HepG2 (cell line): ENCODE data around the gene SLC22A23. TPM values are rescaled to one million over a fixed set of nuclear protein-coding genes. Genes with fewer than 3 reads are reported as not detected.

Experiments used
- EHMT2 ChIP-seq: fragments of 200-600 bp; sonication (generic); IDR thresholded peaks from 2 replicates; pipeline ENCODE4 v1.7.0; 2017; ENCODE audit warnings: antibody characterized with exemption, low read depth, low read length, borderline replicate concordance
- HMGXB3 ChIP-seq: sonication (generic); formaldehyde crosslinking; IDR thresholded peaks from 2 replicates; pipeline ENCODE4 v1.4.0; 2020; ENCODE audit warnings: missing genetic modification reagents, borderline replicate concordance
- JARID2 ChIP-seq: sonication (generic); formaldehyde crosslinking; IDR thresholded peaks from 2 replicates; pipeline ENCODE4 v1.8.1; 2023; ENCODE audit warnings: missing genetic modification reagents, inconsistent platforms; ENCODE audit not compliant: insufficient replicate concordance
- MED8 ChIP-seq: sonication (generic); formaldehyde crosslinking; IDR thresholded peaks from 2 replicates; pipeline ENCODE4 v1.8.1; 2023; ENCODE audit warnings: mild to moderate bottlenecking, missing genetic modification reagents; ENCODE audit not compliant: insufficient replicate concordance
- NR2F2 ChIP-seq: IDR thresholded peaks from 2 replicates; pipeline ENCODE4 v1.6.1; 2012; ENCODE audit warnings: low read depth, inconsistent platforms, borderline replicate concordance
- SMAD3 ChIP-seq: sonication (generic); formaldehyde crosslinking; IDR thresholded peaks from 2 replicates; pipeline ENCODE4 v1.4.0; 2020; ENCODE audit warnings: missing genetic modification reagents
- STAT5B ChIP-seq: sonication (generic); formaldehyde crosslinking; IDR thresholded peaks from 2 replicates; pipeline ENCODE4 v1.4.0; 2020; ENCODE audit warnings: missing genetic modification reagents
- TFAP4 ChIP-seq: sonication (generic); IDR thresholded peaks from 2 replicates; pipeline ENCODE4 v1.6.1; 2016; ENCODE audit warnings: low read depth, borderline replicate concordance
- TOE1 ChIP-seq: sonication (generic); formaldehyde crosslinking; IDR thresholded peaks from 2 replicates; pipeline ENCODE4 v1.4.0; 2020; ENCODE audit warnings: mild to moderate bottlenecking, missing genetic modification reagents
- ZNF142 ChIP-seq: sonication (generic); formaldehyde crosslinking; IDR thresholded peaks from 2 replicates; pipeline ENCODE4 v1.4.0; 2020; ENCODE audit warnings: missing genetic modification reagents
- ZNF792 ChIP-seq: IDR thresholded peaks from 2 replicates; pipeline ENCODE4 v1.6.1; 2016
- polyA plus RNA-seq, 8 experiments: library from polyadenylated mRNA; depleted of rRNA in 3 of 8; stranded (reverse) in 7 of 8; unstranded in 1 of 8; fragments of >200 nt; fragmentation: Illumina TruSeq in 4 of 8; extraction: Trizol in 4 of 8; gene quantifications; 2 replicates each; pipeline versions ENCODE4 v1.2.1 to v1.2.3, GENCODE V29; 2011 to 2016; ENCODE audit warnings: low read depth in 4 of 8, missing spikeins in 1 of 8, mixed read lengths in 1 of 8; ENCODE audit not compliant: insufficient read depth in 1 of 8
- total RNA-seq, 5 experiments: library from RNA; depleted of rRNA; stranded (reverse); fragments of >200 nt; fragmentation: Illumina TruSeq; extraction: Trizol; gene quantifications; 2 replicates each; pipeline ENCODE4 v1.2.3, GENCODE V29; 2016; ENCODE audit warnings: low read depth in 1 of 5
- TF ChIP-seq, protein P1 (sequence below): sonication (generic); formaldehyde crosslinking; IDR thresholded peaks from 2 replicates; pipeline ENCODE4 v1.8.0; 2022; ENCODE audit warnings: mild to moderate bottlenecking, missing genetic modification reagents; ENCODE audit not compliant: insufficient replicate concordance
- TF ChIP-seq, protein P2 (sequence below): sonication (generic); formaldehyde crosslinking; IDR thresholded peaks from 2 replicates; pipeline ENCODE4 v1.5.0; 2020; ENCODE audit warnings: missing genetic modification reagents

SLC22A23 gene
- total and polyA plus RNA-seq, 2 of the 13 experiments (the other 11 are each of a cell fraction or from before 2014, with no cell fraction given) = 11.8 to 17.5 TPM

GRCh38 chr6:3251462-3252314 lies 205.2 kb downstream of the SLC22A23 start (continued):
- TF ChIP-seq HMGXB3 (no peak; the same call in 1 of the 2 replicates), EHMT2 (no peak), MED8 (CRISPR knock-in tag) (no peak), TFAP4 (no peak), ZNF792 (CRISPR knock-in tag) (peak; percentile 72; the same call in 1 of the 2 replicates), STAT5B (CRISPR knock-in tag) (no peak), ZNF142 (CRISPR knock-in tag) (no peak), NR2F2 (no peak), JARID2 (CRISPR knock-in tag) (peak; percentile 65), TOE1 (CRISPR knock-in tag) (no peak), SMAD3 (CRISPR knock-in tag) (peak; percentile 75; the same call in 1 of the 2 replicates)
- TF ChIP-seq, protein P1, sequence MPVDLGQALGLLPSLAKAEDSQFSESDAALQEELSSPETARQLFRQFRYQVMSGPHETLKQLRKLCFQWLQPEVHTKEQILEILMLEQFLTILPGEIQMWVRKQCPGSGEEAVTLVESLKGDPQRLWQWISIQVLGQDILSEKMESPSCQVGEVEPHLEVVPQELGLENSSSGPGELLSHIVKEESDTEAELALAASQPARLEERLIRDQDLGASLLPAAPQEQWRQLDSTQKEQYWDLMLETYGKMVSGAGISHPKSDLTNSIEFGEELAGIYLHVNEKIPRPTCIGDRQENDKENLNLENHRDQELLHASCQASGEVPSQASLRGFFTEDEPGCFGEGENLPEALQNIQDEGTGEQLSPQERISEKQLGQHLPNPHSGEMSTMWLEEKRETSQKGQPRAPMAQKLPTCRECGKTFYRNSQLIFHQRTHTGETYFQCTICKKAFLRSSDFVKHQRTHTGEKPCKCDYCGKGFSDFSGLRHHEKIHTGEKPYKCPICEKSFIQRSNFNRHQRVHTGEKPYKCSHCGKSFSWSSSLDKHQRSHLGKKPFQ = peak; percentile 27
- TF ChIP-seq, protein P2, sequence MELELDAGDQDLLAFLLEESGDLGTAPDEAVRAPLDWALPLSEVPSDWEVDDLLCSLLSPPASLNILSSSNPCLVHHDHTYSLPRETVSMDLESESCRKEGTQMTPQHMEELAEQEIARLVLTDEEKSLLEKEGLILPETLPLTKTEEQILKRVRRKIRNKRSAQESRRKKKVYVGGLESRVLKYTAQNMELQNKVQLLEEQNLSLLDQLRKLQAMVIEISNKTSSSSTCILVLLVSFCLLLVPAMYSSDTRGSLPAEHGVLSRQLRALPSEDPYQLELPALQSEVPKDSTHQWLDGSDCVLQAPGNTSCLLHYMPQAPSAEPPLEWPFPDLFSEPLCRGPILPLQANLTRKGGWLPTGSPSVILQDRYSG (CRISPR knock-in tag) = no peak
